Liver (tissue), 9 donors: Measurements from ENCODE around the gene PCDH9. TPM values are rescaled to one million over a fixed set of nuclear protein-coding genes. Genes with fewer than 3 reads are reported as not detected.

Experiments
- DNase-seq: peaks from one replicate; pipeline ENCODE4 v3.0.0-alpha.2; 2017; ENCODE audit warnings: low spot score
- H3K27ac ChIP-seq, 2 donors: one replicate each; pipeline ENCODE4 v1.7.0; 2013; ENCODE audit warnings: inconsistent platforms in 2 of 2, low read length in 2 of 2, control low read depth in 1 of 2, low read depth in 1 of 2, mild to moderate bottlenecking in 1 of 2
- H3K27me3 ChIP-seq, 4 donors: one replicate each; pipeline versions ENCODE4 v1.6.1 to v1.7.0; 2013; ENCODE audit warnings: low read length in 3 of 4, inconsistent platforms in 1 of 4, mild to moderate bottlenecking in 1 of 4, moderate library complexity in 1 of 4; ENCODE audit not compliant: control insufficient read depth in 4 of 4, insufficient read depth in 4 of 4
- H3K36me3 ChIP-seq, 4 donors: one replicate each; pipeline versions ENCODE4 v1.6.1 to v1.7.0; 2013; ENCODE audit warnings: low read length in 3 of 4, mild to moderate bottlenecking in 3 of 4, low read depth in 1 of 4, moderate library complexity in 1 of 4; ENCODE audit not compliant: control insufficient read depth in 4 of 4, insufficient read depth in 3 of 4
- H3K4me1 ChIP-seq, 4 donors: one replicate each; pipeline versions ENCODE4 v1.6.1 to v1.7.0; 2013; ENCODE audit warnings: low read length in 3 of 4, mild to moderate bottlenecking in 3 of 4, moderate library complexity in 1 of 4; ENCODE audit not compliant: control insufficient read depth in 4 of 4, insufficient read depth in 4 of 4
- H3K4me3 ChIP-seq, 3 donors: one replicate each; pipeline versions ENCODE4 v1.6.1 to v1.7.0; 2013; ENCODE audit warnings: low read length in 3 of 3, control low read depth in 1 of 3, low read depth in 1 of 3, mild to moderate bottlenecking in 1 of 3
- H3K9ac ChIP-seq, 2 donors: one replicate each; pipeline ENCODE4 v1.7.0; 2013; ENCODE audit warnings: low read length in 2 of 2, mild to moderate bottlenecking in 2 of 2, moderate library complexity in 2 of 2, control low read depth in 1 of 2, low read depth in 1 of 2
- H3K9me3 ChIP-seq, 4 donors: one replicate each; pipeline versions ENCODE4 v1.6.1 to v1.7.0; 2013; ENCODE audit warnings: low read length in 3 of 4; ENCODE audit not compliant: control insufficient read depth in 4 of 4
- EGR1 ChIP-seq, 2 donors: IDR thresholded peaks; 2 replicates each; pipeline ENCODE4 v1.6.1; 2016 to 2018; ENCODE audit warnings: antibody characterized with exemption in 2 of 2, low read depth in 2 of 2
- FOXA1 ChIP-seq: IDR thresholded peaks from 2 replicates; pipeline ENCODE4 v1.6.1; 2016; ENCODE audit warnings: antibody characterized with exemption
- FOXA2 ChIP-seq: IDR thresholded peaks from 2 replicates; pipeline ENCODE4 v1.6.1; 2016; ENCODE audit warnings: antibody characterized with exemption
- GABPA ChIP-seq, 2 donors: IDR thresholded peaks in 1 of 2; conservative IDR thresholded peaks in 1 of 2; 2 replicates each; pipeline ENCODE4 v1.6.1; 2016; ENCODE audit warnings: antibody characterized with exemption in 2 of 2, mild to moderate bottlenecking in 1 of 2, moderate library complexity in 1 of 2
- HNF4A ChIP-seq, 2 donors: conservative IDR thresholded peaks; 2 replicates each; pipeline ENCODE4 v1.6.1; 2016; ENCODE audit warnings: antibody characterized with exemption in 2 of 2, mild to moderate bottlenecking in 2 of 2
- HNF4G ChIP-seq: IDR thresholded peaks from 2 replicates; pipeline ENCODE4 v1.6.1; 2016; ENCODE audit warnings: antibody characterized with exemption
- JUND ChIP-seq, 2 donors: IDR thresholded peaks; 2 replicates each; pipeline ENCODE4 v1.6.1; 2016; ENCODE audit warnings: antibody characterized with exemption in 2 of 2
- NR2F2 ChIP-seq: IDR thresholded peaks from 2 replicates; pipeline ENCODE4 v1.6.1; 2016; ENCODE audit warnings: antibody characterized with exemption
- RAD21 ChIP-seq, 2 donors: IDR thresholded peaks; 2 replicates each; pipeline ENCODE4 v1.6.1; 2016; ENCODE audit warnings: antibody characterized with exemption in 2 of 2, mild to moderate bottlenecking in 2 of 2
- RXRA ChIP-seq, 2 donors: IDR thresholded peaks; 2 replicates each; pipeline ENCODE4 v1.6.1; 2017 to 2018; ENCODE audit warnings: antibody characterized with exemption in 2 of 2, mild to moderate bottlenecking in 1 of 2
- SP1 ChIP-seq: IDR thresholded peaks from 2 replicates; pipeline ENCODE4 v1.6.1; 2018; ENCODE audit warnings: antibody characterized with exemption, mild to moderate bottlenecking
- TAF1 ChIP-seq: conservative IDR thresholded peaks from 2 replicates; pipeline ENCODE4 v1.6.1; 2016; ENCODE audit warnings: antibody characterized with exemption, mild to moderate bottlenecking
- YY1 ChIP-seq: IDR thresholded peaks from 2 replicates; pipeline ENCODE4 v1.6.1; 2016; ENCODE audit warnings: antibody characterized with exemption, mild to moderate bottlenecking
- WGBS: extraction: QIAGEN DNeasy Blood & Tissue Kit; methylation state at CpG from one replicate; pipeline ENCODE4 v1.1.7; 2013; 5-methylcytosine and 5-hydroxymethylcytosine counted together
- polyA plus RNA-seq, 2 donors: library from polyadenylated mRNA; stranded (reverse) in 1 of 2; unstranded in 1 of 2; fragments of 200-250 nt in 1 of 2; fragments of >200 nt in 1 of 2; fragmentation: Nextera tagmentation in 1 of 2; extraction: Ambion mirVana in 1 of 2; gene quantifications; one replicate each; pipeline versions ENCODE4 v1.2.1 to v1.2.3, GENCODE V29; 2013 to 2015
- total RNA-seq, 2 donors: library from RNA; depleted of rRNA; stranded (reverse); fragments of >200 nt; gene quantifications; one replicate each; pipeline ENCODE4 v1.2.3, GENCODE V29; 2014
- TF ChIP-seq, protein P1 (sequence below): IDR thresholded peaks from 2 replicates; pipeline ENCODE4 v1.6.1; 2016; ENCODE audit warnings: antibody characterized with exemption, mild to moderate bottlenecking
- TF ChIP-seq, protein P2 (sequence below): fragments of 150-350 bp; IDR thresholded peaks from 2 replicates; pipeline ENCODE4 v1.5.1; 2017; ENCODE audit warnings: improper control_type of control experiment, low read depth, low read length; ENCODE audit not compliant: missing input control
- TF ChIP-seq, protein P3 (sequence below): IDR thresholded peaks from 2 replicates; pipeline ENCODE4 v1.6.1; 2016; ENCODE audit warnings: antibody characterized with exemption
- TF ChIP-seq, protein P4 (sequence below): IDR thresholded peaks from 2 replicates; pipeline ENCODE4 v1.6.1; 2016; ENCODE audit warnings: antibody characterized with exemption
- TF ChIP-seq, protein P5 (sequence below): IDR thresholded peaks from 2 replicates; pipeline ENCODE4 v1.6.1; 2016; ENCODE audit warnings: antibody characterized with exemption
- donor health status: healthy.
- donor health status: healthy.
- donor health status: healthy.
- donor health status: healthy.
- donor health status: healthy.

Gene PCDH9
- total and polyA plus RNA-seq, 4 donors = 0.90 to 4.0 (median 2.2) TPM

DNA sequence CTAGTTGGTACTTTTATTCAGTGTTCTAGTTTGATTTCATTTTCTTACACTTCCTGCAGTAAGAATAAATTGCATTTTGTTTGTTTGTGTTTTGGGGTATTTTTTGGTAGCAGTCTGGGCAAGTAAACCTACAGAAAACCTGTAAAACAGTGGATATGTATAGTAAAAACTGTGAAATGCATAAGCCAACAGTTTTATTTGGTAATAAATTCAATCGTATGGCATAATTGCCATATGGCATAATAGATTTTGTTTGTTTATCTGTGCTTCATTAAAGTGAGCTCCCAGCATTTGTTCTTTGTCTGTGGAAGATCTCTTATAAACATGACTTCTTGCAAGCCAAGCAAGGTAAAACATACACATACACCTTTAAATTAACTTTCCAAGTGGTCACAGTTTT lies 111.9 kb downstream of the PCDH9 start:
- no peaks in the 10 kb centered on the region for H3K36me3 ChIP-seq
- peaks cover 2 to 16% (median 12%) of the 10 kb centered on the region in 4 donors for H3K4me1 ChIP-seq
- 88% methylated on average over 1 of the region's 1 CpG for WGBS
- no peak overlapping the region for H3K27ac ChIP-seq
- H3K27me3 ChIP-seq = no peaks in the 10 kb centered on the region
- no peak for DNase-seq
- H3K4me3 ChIP-seq = no peak overlapping the region
- no peak overlapping the region for H3K9ac ChIP-seq
- TF ChIP-seq TAF1 = no peak
- TF ChIP-seq, protein P1, sequence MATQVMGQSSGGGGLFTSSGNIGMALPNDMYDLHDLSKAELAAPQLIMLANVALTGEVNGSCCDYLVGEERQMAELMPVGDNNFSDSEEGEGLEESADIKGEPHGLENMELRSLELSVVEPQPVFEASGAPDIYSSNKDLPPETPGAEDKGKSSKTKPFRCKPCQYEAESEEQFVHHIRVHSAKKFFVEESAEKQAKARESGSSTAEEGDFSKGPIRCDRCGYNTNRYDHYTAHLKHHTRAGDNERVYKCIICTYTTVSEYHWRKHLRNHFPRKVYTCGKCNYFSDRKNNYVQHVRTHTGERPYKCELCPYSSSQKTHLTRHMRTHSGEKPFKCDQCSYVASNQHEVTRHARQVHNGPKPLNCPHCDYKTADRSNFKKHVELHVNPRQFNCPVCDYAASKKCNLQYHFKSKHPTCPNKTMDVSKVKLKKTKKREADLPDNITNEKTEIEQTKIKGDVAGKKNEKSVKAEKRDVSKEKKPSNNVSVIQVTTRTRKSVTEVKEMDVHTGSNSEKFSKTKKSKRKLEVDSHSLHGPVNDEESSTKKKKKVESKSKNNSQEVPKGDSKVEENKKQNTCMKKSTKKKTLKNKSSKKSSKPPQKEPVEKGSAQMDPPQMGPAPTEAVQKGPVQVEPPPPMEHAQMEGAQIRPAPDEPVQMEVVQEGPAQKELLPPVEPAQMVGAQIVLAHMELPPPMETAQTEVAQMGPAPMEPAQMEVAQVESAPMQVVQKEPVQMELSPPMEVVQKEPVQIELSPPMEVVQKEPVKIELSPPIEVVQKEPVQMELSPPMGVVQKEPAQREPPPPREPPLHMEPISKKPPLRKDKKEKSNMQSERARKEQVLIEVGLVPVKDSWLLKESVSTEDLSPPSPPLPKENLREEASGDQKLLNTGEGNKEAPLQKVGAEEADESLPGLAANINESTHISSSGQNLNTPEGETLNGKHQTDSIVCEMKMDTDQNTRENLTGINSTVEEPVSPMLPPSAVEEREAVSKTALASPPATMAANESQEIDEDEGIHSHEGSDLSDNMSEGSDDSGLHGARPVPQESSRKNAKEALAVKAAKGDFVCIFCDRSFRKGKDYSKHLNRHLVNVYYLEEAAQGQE = no peak
- no peak for TF ChIP-seq NR2F2
- TF ChIP-seq, protein P2, sequence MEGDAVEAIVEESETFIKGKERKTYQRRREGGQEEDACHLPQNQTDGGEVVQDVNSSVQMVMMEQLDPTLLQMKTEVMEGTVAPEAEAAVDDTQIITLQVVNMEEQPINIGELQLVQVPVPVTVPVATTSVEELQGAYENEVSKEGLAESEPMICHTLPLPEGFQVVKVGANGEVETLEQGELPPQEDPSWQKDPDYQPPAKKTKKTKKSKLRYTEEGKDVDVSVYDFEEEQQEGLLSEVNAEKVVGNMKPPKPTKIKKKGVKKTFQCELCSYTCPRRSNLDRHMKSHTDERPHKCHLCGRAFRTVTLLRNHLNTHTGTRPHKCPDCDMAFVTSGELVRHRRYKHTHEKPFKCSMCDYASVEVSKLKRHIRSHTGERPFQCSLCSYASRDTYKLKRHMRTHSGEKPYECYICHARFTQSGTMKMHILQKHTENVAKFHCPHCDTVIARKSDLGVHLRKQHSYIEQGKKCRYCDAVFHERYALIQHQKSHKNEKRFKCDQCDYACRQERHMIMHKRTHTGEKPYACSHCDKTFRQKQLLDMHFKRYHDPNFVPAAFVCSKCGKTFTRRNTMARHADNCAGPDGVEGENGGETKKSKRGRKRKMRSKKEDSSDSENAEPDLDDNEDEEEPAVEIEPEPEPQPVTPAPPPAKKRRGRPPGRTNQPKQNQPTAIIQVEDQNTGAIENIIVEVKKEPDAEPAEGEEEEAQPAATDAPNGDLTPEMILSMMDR = no peak
- no peak for TF ChIP-seq RAD21 (IDR thresholded peaks at IDR 0.05)
- TF ChIP-seq SP1 = no peak
- no peak for TF ChIP-seq HNF4G
- no peak for TF ChIP-seq FOXA2
- TF ChIP-seq, protein P3, sequence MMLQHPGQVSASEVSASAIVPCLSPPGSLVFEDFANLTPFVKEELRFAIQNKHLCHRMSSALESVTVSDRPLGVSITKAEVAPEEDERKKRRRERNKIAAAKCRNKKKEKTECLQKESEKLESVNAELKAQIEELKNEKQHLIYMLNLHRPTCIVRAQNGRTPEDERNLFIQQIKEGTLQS = no peak
- TF ChIP-seq JUND (IDR thresholded peaks at IDR 0.05) = no peak
- no peak for TF ChIP-seq GABPA (IDR thresholded peaks at IDR 0.05 in 1 of 2, conservative IDR thresholded peaks at IDR 0.05 in 1 of 2)
- no peak for TF ChIP-seq RXRA (IDR thresholded peaks at IDR 0.05)
- no peak for TF ChIP-seq EGR1 (IDR thresholded peaks at IDR 0.05; ENCODE audit: low read depth in 2 of 2)
- TF ChIP-seq HNF4A (conservative IDR thresholded peaks at IDR 0.05) = no peak
- no peak for TF ChIP-seq YY1
- TF ChIP-seq FOXA1 = no peak
- TF ChIP-seq, protein P4, sequence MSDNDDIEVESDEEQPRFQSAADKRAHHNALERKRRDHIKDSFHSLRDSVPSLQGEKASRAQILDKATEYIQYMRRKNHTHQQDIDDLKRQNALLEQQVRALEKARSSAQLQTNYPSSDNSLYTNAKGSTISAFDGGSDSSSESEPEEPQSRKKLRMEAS = no peak
- H3K9me3 ChIP-seq = no peaks in the 10 kb centered on the region

DNA sequence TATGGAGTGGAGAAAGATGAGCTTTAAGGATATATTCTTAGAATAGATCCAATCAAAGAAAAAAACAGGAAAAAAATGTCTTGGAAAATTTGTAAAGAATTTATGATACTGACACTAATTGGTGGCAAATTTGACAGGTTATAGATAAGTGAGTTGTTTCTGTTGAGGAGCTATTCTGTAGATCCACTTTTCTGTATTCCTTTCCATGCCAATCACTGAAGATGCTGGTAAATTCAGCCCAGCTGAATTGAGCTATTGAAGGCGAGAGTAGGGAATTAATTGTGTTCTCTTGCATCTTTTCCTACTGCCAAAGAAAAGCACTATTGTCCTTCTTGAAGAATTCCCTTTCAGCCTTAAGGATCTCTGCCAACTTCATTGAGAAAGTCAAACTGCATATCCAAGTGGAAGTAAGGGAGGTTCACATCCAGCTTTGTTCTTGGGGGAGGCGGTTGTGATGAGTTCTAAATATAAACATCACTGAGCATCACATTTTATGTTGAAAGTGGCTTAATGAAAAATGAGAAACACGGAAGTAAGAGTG lies 113.1 kb downstream of the PCDH9 start:
- Histone ChIP-seq H3K9me3 (no peaks in the 10 kb centered on the region), H3K9ac (no peak overlapping the region), H3K27me3 (no peaks in the 10 kb centered on the region), H3K4me3 (no peak overlapping the region), H3K4me1 (peaks cover 2 to 16% (median 11%) of the 10 kb centered on the region in 4 donors), H3K27ac (no peak overlapping the region), H3K36me3 (no peaks in the 10 kb centered on the region)
- DNase-seq = no peak
- 94% methylated on average over 3 of the region's 3 CpGs for WGBS
- TF ChIP-seq GABPA (IDR thresholded peaks at IDR 0.05 in 1 of 2, conservative IDR thresholded peaks at IDR 0.05 in 1 of 2) (no peak), RAD21 (IDR thresholded peaks at IDR 0.05) (no peak), HNF4G (no peak), FOXA2 (no peak), EGR1 (IDR thresholded peaks at IDR 0.05; ENCODE audit: low read depth in 2 of 2) (no peak), RXRA (IDR thresholded peaks at IDR 0.05) (no peak), SP1 (no peak), HNF4A (conservative IDR thresholded peaks at IDR 0.05) (no peak), TAF1 (no peak), NR2F2 (no peak)
- TF ChIP-seq, protein P4 = no peak
- TF ChIP-seq, protein P2 = no peak
- TF ChIP-seq, protein P5, sequence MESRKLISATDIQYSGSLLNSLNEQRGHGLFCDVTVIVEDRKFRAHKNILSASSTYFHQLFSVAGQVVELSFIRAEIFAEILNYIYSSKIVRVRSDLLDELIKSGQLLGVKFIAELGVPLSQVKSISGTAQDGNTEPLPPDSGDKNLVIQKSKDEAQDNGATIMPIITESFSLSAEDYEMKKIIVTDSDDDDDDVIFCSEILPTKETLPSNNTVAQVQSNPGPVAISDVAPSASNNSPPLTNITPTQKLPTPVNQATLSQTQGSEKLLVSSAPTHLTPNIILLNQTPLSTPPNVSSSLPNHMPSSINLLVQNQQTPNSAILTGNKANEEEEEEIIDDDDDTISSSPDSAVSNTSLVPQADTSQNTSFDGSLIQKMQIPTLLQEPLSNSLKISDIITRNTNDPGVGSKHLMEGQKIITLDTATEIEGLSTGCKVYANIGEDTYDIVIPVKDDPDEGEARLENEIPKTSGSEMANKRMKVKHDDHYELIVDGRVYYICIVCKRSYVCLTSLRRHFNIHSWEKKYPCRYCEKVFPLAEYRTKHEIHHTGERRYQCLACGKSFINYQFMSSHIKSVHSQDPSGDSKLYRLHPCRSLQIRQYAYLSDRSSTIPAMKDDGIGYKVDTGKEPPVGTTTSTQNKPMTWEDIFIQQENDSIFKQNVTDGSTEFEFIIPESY = no peak
